NCI-H2171 treated with DMSO at 0.1 percent for 48 hours (cell line): ENCODE results near the gene ZNF630.
"Not testable (repeated sequence)": the region's sequence is repeated elsewhere in the genome, so short reads cannot be mapped to it uniquely, and the experiment has no call there.

Experiments
- DNase-seq: peaks from one replicate; lab custom pipeline; 2025; lab: John Stamatoyannopoulos, UW

Gene ZNF630

DNA sequence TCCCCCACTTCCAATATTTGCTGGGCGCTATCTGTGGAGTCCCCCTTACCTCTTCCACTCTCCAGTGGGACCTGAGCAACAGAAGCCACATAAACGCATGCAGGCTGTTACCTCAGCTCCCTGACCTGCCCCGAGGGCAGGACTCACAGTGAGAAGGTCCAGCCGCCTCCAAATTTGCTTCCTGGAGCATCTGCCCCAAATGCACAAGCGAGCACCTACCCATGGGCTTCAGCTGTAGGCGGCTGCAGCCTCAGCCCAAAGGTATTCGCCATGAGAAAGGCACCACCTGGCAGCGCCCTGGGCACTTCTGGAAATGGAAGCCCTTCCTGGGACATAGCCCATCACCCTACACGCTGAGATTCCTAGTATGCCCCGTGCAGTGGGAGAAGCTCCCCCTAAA is 41.2 kb downstream of the ZNF630 start:
- DNase-seq = no peak

DNA sequence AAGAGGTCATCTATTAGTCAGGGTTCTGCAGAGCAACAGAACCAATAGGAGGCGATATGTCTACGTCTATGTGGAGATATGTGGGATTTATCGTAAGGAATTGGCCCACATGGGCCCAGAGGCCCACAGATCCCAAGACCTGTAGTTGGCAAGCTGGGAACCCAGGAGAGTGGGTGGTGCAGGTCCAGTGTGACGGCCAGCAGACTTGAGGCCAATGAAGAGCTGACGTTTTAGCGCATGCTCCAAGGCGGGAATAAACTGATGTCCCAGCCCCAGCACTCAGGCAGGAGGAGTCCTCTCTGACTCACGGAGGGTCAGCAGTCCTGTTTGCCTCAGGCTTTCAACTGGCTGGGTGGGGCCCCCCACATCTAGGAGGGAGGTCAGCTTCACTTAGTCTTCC is 43.3 kb downstream of the ZNF630 start:
- no peak for DNase-seq

DNA sequence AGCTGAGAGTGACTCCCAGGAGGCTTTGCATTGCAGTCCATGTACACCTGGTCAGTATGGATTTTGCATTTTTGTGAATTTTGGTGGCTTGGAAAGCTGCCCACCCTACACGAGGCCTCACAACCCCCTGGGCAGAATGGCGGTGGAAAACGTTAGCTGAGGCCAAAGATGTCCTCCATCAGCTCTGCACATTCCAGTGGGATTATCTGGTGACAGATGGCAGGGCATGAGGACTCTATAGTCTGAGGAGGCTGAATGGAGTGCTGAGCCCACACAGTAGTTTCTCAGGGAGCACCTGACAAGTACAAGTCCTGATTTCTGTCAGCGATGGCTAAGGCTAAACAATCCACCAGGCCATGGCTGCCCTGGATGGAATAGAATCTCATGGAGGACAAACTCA is 43.9 kb downstream of the ZNF630 start:
- DNase-seq = not testable (repeated sequence)

DNA sequence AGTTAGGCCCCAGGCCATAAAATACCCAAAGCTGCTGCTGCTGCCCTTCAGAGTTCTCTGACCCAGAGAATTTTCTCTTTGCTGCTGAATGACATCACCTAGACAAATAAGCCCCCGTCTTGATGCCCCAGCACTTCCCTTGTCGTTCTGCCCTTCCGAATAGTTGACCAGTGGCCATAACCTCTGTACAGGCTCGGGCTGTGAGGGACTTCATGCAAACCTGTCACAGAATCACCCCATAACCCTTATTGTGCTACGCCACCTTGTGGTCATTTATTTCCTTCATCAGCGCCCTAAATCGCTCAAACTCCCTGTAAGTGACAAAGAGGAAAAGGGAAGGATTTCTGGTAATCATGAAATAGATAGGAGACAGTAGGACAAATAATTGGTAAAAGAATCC is 45.9 kb downstream of the ZNF630 start:
- peak; percentile 15 for DNase-seq

DNA sequence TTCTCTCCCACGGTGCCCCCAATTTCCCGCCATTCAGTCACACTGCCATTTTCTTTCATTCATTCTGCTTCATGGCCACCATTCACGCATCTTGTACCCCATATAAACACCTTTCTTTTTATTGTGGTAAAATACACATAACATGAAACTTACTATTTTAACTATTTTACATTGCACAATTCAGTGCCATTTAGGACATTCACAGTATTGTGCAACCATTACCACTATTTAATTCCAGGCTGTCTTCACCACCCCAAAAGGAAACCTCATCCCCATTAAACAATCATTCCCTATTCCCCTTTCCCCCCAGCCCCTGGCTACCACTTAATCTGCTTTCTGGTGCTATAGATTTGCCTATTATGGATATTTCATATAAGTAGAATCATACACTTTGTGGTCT is 48.7 kb downstream of the ZNF630 start:
- no peak for DNase-seq

DNA sequence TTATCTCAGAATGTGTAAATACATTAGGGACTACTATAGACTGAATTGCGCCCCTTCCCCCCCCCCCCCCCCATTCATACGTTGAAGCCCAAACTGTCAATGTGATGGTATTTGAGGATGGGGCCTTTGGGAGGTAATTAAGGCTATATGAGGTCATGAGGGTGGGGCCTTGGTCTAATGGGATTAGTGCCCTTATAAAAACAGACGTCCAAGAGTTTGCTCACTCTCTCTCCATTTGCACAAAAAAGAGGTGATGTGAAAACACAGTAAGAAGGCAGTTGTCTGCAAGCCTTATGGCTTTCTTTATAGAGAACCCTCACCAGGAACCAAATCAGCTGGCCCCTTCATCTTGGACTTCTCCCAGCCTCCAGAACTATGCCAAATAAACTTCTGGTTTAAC is 49.3 kb downstream of the ZNF630 start:
- DNase-seq = no peak

DNA sequence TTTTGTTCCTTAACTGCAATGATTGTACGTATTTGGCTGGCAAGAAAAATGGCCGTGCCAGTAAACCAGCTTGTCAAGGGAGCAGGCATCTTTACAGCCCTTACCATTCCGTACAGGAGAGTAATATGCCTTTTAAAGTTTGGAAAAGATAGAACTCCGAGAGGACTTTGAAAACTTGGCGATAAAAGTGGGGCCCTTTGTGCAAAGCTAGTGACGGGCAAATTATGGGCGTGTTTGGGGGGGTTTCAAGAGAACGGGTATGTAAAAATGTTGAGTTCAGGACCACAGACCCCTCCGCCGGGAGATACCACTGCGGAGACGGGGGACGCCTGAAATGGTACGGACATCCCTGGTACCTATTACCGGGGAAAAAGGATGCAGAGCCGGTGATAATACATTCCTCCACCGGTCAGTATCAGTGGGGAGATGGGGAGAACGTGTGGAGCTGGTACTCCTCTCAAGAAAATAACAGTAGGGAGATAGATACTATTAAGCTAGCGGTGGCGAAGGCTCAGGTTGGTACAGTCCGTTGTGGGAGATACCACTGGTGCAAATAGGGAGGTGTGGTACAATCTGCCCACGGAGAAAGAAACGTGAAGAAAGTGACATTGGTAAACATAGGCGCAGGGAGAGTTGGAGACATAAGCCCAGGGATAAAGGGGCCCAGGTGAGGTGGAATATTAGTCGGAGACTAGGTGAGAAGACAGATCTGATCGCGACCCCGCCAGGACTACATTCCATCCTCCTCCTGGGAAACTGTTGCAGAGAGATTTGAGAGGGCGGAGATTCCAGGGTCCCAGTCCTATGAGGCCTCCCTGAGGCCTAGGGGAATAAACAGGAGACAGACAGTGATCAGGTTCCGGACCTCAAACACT is 50.2 kb downstream of the ZNF630 start:
- peak; percentile 80 for DNase-seq

DNA sequence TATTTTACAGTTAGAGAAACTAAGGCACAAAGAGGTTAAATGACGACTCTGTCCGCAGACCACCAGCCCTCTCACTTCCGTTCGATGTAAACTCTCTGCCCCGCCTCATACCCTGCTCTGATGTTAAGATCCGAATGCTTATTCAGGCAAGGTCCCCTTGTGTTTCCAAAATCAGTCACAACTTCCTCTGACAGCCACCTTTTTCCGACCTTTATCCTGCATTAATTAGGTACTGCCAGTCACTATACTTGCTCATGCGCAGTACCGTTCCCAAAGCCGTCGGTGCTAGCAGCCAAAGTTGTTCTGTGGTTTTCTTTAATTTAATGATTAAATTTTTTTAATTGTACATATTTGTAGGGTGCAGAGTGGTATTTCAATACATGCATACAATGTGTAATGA is 51.0 kb downstream of the ZNF630 start:
- not testable (repeated sequence) for DNase-seq

DNA sequence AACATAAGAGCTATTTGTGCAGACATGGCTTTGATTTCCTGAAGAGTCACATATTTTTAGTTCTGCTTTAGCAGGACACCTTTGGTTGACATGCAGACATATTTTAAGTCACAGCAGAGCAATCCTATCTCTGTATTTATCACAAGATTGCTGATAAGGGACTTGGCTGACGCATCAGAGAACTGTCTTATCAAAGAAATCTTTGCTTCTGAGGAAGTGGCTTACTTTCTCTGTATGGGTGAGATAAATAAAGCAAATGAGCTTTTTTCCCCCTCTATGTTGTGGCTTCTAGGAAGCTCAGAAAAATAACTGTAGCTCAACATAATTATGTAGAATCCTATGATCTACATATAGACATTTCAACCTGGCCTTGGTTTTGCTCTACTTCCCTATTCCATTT is 51.5 kb downstream of the ZNF630 start:
- DNase-seq = not testable (repeated sequence)

DNA sequence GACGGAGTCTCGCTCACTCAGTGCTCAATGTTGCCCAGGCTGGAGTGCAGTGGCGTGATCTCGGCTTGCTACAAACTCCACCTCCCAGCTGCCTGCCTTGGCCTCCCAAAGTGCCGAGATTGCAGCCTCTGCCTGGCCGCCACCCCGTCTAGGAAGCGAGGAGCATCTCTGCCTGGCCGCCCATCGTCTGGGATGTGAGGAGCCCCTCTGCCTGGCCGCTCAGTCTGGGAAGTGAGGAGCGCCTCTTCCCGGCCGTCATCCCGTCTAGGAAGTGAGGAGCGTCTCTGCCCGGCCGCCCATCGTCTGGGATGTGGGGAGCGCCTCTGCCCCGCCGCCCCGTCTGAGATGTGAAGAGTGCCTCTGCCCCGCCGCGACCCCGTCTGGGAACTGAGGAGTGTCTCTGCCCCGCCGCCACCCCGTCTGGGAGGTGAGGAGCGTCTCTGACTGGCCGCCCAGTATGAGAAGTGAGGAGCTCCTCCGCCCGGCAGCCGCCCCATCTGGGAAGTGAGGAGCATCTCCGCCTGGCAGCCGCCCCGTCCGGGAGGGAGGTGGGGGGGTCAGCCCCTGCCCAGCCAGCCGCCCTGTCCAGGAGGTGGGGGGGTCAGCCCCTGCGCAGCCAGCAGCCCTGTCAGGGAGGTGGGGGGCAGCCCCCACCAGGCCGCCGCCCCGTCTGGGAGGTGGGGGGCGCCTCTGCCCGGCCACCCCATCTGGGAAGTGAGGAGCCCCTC is 54.7 kb downstream of the ZNF630 start:
- not testable (repeated sequence) for DNase-seq

DNA sequence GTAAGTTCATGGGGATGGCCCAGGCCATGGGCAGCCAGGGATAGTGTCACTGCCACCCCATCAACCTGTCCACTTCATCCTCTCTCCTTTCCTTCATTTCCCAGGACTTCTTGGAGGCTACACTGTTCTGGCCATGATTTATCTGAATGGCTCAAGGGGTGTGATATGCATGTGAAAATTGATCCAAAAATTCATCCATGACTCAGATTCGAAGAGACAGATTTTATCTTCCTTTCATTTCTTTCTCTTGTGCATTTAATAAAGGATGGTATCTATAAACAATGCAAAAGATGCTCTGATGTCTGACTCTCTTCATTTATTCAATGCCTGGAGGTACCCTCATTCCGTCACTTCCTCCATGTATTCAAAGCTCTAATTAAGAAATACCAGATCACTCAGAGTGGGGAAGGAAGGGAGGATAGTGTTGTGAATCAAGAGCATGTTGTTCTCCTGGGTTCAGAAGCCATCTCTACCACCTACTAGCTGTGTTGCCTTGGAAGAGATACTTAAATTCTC is 61.9 kb downstream of the ZNF630 start:
- not testable (repeated sequence) for DNase-seq
